AG09319 (cell line): ENCODE data around the gene PCDHA9.
"Not testable (repeated sequence)": the region's sequence is repeated elsewhere in the genome, so short reads cannot be mapped to it uniquely, and the experiment has no call there.

ENCODE experiments used
- DNase-seq: peaks from one replicate; pipeline ENCODE4 v3.0.0-alpha.2; 2010; ENCODE audit warnings: low read depth; ENCODE audit errors: extremely low read depth
- TF ChIP-seq, protein P1 (sequence below): IDR thresholded peaks from 2 replicates; pipeline ENCODE4 v1.5.1; 2011; ENCODE audit warnings: low read depth, mild to moderate bottlenecking, inconsistent platforms, low read length, moderate library complexity

PCDHA9 gene

GRCh38 chr5:140808889-140809291, 39.3 kb upstream of the PCDHA9 start:
- DNase-seq = no peak
- TF ChIP-seq, protein P1, sequence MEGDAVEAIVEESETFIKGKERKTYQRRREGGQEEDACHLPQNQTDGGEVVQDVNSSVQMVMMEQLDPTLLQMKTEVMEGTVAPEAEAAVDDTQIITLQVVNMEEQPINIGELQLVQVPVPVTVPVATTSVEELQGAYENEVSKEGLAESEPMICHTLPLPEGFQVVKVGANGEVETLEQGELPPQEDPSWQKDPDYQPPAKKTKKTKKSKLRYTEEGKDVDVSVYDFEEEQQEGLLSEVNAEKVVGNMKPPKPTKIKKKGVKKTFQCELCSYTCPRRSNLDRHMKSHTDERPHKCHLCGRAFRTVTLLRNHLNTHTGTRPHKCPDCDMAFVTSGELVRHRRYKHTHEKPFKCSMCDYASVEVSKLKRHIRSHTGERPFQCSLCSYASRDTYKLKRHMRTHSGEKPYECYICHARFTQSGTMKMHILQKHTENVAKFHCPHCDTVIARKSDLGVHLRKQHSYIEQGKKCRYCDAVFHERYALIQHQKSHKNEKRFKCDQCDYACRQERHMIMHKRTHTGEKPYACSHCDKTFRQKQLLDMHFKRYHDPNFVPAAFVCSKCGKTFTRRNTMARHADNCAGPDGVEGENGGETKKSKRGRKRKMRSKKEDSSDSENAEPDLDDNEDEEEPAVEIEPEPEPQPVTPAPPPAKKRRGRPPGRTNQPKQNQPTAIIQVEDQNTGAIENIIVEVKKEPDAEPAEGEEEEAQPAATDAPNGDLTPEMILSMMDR = no peak

- no peak for DNase-seq
- TF ChIP-seq, protein P1 = peak; percentile 22
Measured at GRCh38 chr5:140821375-140822280, 26.6 kb upstream of the PCDHA9 start, which contains the start of gene PCDHA5. Gene PCDHA5, plus strand, starts transcription at chr5:140821613.

DNA sequence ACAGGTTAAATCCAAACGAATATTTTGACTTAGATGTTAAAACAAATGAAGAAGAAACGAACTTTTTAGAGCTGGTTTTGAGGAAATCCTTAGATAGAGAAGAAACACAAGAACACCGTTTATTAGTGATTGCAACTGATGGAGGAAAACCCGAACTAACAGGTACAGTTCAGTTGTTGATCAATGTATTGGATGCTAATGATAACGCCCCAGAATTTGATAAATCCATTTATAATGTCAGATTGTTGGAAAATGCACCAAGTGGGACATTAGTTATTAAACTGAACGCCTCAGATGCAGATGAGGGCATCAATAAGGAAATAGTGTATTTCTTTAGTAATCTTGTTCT, 25.9 kb upstream of the PCDHA9 start:
- TF ChIP-seq, protein P1 = no peak
- no peak for DNase-seq

GRCh38 chr5:140822969-140823368, 25.2 kb upstream of the PCDHA9 start:
- not testable (repeated sequence) for DNase-seq

- DNase-seq = no peak
- TF ChIP-seq, protein P1 = no peak
Measured at GRCh38 chr5:140823475-140823874, 24.7 kb upstream of the PCDHA9 start.

- no peak for DNase-seq
- TF ChIP-seq, protein P1 = no peak
Measured at GRCh38 chr5:140827704-140828361, 20.3 kb upstream of the PCDHA9 start, which contains the start of gene PCDHA6. Gene PCDHA6, plus strand, starts transcription at chr5:140827960. Its CDS starts 132 bp downstream, at chr5:140828092.

DNA sequence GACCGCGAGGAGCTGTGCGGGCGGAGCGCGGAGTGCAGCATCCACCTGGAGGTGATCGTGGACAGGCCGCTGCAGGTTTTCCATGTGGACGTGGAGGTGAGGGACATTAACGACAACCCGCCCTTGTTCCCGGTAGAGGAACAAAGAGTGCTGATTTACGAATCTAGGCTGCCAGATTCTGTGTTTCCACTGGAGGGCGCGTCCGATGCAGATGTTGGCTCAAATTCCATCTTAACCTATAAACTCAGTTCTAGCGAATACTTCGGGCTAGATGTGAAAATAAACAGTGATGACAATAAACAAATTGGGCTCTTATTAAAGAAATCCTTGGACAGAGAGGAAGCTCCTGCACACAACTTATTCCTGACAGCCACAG, 19.8 kb upstream of the PCDHA9 start:
- no peak for DNase-seq
- TF ChIP-seq, protein P1 = no peak

DNA sequence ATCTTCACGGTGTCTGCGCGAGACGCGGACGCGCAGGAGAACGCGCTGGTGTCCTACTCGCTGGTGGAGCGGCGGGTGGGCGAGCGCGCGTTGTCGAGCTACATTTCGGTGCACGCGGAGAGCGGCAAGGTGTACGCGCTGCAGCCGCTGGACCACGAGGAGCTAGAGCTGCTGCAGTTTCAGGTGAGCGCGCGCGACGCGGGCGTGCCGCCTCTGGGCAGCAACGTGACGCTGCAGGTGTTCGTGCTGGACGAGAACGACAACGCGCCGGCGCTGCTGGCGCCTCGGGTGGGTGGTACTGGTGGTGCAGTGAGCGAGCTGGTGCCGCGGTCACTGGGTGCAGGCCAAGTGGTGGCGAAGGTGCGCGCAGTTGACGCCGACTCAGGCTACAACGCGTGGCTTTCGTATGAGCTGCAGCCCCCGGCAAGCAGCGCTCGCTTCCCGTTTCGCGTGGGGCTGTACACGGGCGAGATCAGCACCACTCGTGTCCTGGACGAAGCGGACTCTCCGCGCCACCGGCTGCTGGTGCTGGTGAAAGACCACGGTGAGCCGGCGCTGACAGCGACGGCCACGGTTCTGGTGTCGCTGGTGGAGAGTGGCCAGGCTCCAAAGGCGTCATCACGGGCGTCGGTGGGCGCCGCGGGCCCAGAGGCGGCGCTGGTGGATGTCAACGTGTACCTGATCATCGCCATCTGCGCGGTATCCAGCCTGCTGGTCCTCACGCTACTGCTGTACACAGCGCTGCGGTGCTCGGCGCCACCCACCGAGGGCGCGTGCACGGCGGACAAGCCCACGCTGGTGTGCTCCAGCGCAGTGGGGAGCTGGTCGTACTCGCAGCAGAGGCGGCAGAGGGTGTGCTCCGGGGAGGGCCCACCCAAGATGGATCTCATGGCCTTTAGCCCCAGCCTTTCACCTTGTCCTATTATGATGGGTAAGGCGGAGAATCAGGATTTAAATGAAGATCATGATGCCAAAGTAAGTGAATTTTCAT, 18.4 kb upstream of the PCDHA9 start:
- not testable (repeated sequence) for DNase-seq
